NCI-H1694 (cell line): ENCODE data around the gene PSKH1.
"Not testable (repeated sequence)": the region's sequence is repeated elsewhere in the genome, so short reads cannot be mapped to it uniquely, and the experiment has no call there.

Experiments used
- DNase-seq: peaks from one replicate; lab custom pipeline; 2025; lab: John Stamatoyannopoulos, UW

The PSKH1 gene

DNA sequence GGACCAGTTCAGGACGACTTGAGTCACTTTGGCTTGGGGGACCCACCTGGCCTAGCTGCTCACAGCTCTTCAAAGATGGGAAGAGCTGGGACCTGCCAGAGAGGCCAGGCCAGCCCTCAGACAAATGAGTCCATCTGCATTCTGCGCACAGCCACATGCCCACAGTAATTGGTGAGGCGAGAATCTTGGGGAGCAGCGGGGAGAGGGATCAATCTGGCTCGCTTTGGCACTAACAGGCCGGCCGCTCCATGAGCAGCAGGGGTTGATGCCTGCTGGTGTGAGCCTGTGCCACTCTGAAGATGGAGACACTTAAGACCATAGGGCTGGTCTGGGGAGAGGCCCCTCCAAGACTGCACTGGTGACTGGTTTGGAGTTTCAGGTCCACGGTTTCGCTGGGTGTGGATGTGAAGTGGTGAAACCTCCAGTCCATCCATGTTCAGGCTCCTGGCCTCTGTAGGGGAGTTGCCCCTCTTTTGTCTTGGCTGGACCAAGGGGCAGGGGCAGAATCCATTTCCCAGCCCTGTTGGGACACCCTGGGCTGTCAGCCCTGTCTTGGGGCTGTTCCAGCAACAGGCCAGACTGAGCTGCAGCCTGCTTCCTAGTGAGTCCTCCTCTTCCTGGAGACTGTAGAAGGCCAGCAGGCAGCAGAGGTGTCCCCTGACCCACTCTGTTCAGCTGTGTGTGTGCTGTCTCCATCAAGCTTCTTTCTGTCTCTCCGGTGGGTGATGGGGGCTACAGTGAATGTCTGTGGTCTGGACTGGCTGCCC lies 31.3 kb downstream of the PSKH1 start:
- no peak for DNase-seq

DNA sequence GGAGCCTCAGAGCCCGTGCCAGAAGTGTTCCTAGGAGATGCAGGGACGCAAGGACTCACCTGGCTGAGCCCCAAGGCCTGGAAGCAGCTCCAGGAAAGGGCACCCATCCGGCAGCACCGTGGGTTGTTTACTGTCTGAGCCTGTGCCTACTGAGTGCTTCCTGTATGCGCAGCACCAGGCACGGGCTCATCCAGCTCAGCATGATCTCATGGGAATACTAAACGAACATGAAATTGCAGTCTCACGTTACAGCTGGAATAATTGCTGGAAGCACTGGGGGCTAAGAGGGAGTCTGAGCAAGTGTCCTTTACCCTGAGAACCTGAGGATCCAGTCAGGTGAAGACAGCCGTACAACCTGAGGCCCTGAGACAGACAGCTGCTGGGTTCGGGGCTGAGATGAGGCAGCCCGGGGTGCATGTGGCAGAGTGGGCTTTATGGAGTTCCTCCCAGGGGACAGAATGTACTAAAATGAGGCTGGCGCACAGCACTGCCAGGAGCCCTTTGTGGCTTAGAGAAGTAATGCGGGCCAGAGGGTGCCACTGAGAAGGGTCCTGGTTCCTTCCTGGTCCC lies 33.2 kb downstream of the PSKH1 start:
- peak; percentile 51 for DNase-seq

DNA sequence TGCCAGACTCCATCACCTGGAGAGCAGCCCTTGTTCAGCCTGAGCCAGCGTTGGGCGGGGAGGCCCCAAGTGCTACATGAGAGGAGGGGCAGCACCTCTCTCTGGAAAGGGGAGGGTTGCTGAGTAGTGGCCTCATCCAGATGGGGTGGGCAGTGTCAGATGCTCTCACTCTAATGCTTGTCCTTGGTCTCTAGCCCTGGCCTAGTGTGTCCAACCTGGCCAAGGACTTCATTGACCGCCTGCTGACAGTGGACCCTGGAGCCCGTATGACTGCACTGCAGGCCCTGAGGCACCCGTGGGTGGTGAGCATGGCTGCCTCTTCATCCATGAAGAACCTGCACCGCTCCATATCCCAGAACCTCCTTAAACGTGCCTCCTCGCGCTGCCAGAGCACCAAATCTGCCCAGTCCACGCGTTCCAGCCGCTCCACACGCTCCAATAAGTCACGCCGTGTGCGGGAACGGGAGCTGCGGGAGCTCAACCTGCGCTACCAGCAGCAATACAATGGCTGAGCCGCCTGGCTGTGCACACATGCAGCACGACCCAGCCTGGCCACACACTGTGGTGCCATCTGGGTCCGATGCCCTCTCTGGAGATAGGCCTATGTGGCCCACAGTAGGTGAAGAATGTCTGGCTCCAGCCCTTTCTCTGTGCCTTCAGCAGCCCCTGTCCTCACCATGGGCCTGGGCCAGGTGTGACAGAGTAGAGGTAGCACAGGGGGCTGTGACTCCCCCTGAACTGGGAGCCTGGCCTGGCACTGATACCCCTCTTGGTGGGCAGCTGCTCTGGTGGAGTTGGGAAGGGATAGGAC lies 34.3 kb downstream of the PSKH1 start:
- DNase-seq, result no peak

DNA sequence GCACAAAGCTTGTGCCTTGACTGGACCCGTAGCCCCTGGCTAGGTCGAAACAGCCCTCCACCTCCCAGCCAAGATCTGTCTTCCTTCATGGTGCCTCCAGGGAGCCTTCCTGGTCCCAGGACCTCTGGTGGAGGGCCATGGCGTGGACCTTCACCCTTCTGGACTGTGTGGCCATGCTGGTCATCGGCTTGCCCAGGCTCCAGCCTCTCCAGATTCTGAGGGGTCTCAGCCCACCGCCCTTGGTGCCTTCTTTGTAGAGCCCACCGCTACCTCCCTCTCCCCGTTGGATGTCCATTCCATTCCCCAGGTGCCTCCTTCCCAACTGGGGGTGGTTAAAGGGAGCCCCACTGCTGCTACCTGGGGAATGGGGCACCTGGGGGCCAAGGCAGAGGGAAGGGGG lies 35.1 kb downstream of the PSKH1 start:
- DNase-seq, result no peak

DNA sequence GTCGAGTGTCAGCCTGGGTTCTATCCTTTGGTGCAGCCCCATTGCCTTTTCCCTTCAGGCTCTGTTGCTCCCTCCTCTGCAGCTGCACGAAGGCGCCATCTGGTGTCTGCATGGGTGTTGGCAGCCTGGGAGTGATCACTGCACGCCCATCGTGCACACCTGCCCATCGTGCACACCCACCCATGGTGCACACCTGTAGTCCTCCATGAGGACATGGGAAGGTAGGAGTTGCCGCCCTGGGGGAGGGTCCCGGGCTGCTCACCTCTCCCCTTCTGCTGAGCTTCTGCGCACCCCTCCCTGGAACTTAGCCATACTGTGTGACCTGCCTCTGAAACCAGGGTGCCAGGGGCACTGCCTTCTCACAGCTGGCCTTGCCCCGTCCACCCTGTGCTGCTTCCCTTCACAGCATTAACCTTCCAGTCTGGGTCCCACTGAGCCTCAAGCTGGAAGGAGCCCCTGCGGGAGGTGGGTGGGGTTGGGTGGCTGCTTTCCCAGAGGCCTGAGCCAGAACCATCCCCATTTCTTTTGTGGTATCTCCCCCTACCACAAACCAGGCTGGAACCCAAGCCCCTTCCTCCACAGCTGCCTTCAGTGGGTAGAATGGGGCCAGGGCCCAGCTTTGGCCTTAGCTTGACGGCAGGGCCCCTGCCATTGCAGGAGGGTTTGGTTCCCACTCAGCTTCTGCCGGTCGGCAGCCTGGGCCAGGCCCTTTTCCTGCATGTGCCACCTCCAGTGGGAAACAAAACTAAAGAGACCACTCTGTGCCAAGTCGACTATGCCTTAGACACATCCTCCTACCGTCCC lies 35.7 kb downstream of the PSKH1 start:
- DNase-seq, result peak; percentile 34

DNA sequence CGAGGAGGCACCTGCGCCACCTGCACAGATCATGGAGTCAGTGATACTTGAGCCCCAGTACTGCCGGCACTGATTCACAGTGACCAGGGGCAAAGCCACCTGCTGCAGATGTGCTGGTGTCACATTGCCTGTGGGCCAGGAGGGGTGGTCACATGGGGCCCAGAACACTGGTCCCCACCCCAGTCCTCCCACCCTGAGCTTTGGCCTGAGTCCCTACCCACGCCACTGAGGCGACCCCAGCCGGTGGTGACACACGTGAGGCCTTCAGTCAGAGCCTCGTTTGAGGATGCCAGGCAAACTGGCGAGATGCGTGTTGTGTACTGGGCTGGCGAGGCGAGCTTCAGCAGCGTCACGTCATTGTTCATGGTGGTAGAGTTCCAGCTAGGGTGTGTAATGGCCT lies 37.1 kb downstream of the PSKH1 start:
- DNase-seq, result no peak

DNA sequence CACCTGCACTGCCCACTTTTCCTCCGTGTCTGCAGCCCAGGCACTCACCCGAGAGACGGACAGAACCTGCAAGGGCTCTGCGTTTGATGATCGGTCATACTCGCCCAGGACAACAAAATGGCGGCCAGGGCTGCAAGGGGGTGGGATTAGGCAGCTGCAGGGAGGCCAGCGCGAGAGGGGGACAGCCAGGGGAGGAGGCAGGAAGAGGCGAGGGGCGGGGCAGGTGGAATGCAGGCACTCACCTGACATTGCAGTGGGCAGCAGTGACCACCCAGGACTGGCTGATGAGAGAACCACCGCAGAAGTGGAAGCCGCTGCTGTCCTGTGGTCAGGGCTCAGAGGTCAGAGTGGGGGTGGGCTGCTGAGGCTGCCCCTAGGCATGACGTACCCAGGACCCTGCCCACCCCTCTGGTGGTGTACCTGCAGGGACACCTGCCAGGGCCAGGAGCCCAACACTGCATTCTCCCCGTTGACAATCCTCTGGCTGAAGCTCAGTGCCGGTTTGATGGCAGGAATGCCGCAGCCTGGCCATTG lies 37.7 kb downstream of the PSKH1 start:
- DNase-seq, result no peak

DNA sequence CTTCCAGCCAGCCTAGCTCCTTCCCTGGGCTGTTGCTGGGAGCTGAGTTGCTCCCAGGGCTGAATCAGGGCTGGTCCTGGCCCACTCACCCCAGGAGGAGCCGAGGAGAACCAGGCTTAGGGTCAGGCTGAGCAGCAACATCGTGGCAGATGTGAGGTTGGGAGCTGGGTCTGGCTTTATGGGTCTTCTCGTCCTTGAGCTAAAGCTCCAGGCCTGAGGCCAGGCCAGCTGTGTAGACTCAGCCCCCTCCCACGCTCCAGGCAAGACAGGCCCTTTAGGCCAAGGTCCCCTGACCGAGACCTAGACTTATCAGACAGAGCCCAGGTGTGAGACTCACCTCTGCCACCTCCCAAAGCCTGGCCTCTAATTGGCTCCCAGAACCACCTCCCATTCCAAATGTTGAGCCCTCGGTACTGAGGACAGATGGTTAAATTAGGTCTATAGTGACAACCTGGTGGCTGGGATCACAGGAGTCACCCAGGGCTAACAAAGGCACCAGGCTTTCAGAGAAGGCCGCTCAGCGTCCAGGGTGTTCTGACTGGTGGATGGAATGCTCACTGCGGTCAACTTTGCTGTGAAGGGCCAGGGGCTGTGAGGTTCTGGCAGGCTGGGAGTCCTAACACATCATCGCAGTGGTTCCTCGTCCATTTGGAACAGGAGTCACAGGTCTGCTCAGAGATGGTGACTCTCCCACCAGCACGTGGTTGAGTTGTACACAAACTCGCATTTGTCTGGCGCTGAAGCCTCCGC lies 38.8 kb downstream of the PSKH1 start, which contains the start of gene CTRL:
TSS of gene CTRL (minus strand) at position 151 of the 750 bp plus-strand sequence. CDS start at position 141, 10 bp downstream.
- no peak for DNase-seq

DNA sequence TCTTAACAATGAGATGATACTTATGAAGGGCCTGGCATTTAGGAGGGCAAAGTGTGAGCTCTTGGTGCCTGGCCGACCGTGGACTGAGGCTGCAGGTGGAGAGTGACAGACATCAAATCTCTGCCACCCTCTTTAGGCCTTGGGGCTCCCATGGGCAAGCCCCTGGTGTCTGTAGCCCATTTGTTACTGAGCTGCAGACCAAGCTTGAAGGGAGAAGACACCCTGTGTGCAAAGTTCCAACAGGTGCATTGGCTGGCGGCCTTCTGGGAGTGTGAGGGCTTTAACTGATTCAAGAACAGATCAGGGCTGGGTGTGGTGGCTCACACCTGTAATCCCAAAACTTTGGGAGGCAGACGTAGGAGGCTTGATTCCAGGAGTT lies 39.4 kb downstream of the PSKH1 start:
- no peak for DNase-seq

DNA sequence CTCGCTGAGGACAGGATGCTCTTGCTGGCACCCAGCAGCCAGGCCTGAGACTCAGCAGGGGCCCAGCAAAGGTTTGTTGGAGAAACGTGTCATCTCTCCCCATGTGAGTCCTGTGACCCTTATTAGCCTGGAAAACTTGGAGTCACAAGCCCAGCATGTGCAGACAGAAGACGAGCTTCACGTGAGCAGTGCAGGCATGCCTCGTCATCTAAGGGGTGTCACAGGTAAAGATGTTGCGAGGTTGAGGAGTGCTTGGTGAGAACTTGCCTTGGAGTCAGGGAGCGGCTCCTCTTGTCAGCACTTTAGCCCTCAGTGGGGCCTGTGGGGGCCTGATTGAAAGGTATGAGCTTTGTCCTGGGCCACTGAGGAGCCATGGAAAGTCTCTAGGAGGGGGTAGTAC lies 40.8 kb downstream of the PSKH1 start:
- no peak for DNase-seq

DNA sequence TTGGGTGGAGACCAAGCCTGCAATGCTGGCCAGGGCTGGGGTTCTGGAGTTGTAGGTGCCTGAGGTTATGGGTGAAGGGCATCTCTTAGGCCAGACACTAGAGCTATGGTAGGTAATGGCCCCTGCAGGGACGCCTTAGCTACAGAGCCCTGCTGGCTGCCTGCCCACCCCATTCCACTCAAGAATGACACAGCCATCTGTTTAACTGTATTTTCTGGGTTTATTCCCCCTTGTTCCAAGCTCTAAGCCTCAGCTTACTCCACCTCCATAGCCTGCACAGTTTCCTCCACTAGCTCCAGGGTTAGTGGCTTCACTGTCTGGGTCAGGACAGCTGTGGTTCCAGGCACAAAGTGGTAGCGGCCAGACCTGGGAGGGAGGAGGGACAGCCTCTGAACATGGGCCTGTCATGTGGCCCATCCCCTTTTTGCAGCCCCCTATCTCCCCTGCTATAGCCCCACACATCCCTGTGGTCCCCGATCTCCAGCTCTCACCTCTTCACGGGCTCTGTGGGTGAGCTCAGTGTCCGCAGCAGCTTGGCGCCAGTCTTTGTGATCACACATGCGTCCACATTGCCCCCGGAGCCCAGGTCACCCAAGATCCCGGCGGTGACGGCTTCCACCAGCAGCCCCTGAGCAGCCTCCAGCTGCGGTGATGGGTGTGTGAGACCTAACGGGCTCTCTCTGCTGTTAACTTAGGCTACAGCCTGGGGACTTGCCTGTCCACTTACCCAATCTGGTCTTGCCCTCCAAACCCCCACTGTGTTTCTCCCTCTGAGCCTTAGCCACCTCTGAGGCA lies 41.4 kb downstream of the PSKH1 start:
- no peak for DNase-seq

DNA sequence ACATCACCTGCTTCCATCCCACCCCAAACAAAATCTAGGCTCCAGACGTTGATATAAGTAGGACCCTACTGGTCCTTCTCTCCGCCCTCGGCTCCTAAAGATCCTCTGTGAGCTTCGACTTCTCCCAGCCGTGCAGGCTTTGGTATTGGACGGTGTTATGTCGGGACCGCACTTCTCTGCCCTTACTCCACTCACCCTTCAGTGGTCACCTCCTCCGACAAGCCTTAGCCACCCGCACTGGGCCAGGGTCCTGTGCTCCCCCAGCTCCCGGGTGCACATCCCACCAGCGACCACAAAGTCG lies 42.0 kb downstream of the PSKH1 start:
- no peak for DNase-seq

DNA sequence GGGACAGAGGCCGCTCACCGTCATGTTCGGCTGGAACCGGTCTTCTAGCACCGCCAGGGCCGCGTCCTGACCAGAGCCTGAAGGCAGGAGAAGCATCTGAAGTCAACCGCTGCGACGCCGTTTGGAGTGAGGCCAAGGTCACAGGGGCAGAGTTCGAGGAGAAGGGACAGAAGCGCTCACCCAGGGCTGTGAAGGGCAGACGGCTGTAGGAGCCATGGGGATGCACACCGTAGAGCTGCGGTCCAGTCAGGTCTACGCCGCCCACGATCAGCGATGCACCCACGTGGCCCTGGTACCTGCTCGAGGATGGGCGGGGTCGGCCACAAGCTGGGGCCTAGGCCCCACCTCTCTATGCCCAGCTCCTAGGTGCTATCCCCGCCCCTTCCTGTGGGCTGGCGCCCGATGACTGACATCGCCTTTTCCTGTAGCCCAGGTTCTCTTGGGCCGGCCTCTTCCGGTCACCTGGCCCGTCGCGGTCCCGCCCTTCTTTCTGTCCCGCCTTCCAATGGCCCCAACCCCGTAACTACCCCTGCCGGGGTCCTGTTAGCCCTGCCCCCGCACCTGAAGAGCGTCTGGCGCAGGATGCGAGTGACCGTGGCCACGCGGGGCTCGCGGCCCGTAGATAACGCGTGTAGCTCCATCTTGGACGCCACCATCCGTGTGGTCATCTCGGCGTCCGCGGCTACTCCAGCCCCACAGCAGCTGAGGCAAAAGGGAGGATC lies 42.5 kb downstream of the PSKH1 start:
- DNase-seq, result peak; percentile 90

DNA sequence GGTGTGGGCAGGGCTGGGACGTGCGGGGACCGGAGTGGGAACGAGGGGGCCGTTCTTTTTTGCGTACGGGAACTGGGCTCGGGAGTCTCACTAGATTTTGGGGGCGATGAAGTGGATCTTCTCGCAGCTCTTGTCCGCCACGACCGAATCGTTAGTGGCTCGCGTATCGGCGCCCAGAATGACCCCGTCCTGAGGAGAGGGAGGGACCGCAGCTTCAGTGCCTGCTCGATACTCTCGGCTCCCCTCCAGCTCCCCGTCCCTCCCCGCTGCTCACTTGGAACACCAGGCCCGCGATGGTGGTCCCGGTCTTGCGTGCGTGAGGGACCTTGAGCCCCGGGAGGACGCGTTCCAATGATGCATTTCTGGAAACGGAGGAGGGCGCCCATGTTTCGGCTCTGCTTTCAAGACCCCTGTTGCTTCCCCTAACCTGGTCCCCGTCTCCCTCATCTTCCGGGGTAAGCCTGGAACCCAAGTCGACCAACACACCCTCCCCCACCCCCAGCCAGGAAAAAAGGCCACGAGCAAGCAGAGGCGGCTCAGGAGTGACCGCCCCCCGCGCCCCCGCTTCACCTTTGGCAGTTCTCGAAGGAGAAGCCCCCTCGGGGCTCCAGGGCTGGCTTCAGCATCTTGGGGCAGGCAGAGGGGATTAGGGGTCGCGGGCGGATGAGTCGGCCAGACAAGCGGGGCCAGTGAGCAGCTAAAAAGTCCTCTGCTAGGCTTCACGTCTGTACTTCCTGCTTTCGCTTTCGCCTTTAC lies 43.2 kb downstream of the PSKH1 start, which contains the start of gene PSMB10:
TSS of gene PSMB10 (minus strand) at position 727 of the 756 bp plus-strand sequence. CDS start at position 626, 101 bp downstream.
- no peak for DNase-seq

DNA sequence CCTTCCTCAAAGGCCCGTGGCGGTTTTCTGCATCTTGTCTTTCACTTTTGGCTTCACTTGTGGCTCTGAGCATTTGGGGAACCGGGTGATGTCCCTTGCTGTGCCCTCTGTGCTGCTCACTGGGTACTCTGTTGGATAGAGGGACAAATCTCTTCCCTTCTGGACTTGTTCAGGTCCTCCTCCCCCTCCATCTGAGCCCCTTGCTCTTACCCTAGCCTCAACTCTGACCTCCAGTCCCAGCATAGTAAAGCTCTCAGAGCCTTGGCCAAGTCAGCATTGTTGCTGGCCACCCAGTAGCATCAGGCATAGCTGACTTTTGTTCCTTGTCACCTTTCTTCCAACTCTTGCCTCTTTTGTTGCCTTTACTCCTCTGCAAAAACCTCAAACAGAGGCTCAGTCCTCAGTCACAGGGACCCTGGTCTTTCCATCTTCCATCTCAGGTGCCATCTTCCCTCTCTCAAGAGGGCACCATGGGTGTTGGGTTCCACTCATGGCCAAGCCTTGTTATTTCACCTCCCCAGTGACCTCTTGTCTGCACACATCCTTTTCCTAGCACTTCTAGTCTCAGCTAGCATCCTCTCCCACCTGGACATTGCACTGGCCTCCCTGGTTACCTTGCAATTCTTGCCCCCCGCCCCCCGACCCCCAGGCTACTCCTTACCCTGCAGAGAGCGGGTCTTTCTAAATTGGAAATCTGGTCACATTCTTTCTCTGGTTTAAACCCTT lies 44.0 kb downstream of the PSKH1 start:
- no peak for DNase-seq

DNA sequence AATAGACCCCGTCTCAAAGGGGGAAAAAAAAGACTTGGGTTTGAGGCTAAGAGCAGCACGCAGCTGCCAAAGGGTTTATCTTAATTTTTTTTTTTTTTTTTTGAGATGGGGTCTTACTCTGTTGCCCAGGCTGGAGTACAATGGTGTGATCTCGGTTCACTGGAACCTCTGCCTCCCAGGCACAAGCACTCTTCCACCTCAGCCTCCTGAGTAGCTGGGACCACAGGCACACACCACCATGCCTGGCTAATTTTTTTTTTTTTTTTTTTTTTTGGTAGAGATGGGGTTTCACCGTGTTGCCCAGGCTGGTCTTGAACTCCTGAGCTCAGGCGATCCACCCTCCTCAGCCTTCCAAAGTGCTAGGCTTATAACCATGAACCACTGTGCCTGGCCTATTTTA lies 44.7 kb downstream of the PSKH1 start:
- DNase-seq, result not testable (repeated sequence)

DNA sequence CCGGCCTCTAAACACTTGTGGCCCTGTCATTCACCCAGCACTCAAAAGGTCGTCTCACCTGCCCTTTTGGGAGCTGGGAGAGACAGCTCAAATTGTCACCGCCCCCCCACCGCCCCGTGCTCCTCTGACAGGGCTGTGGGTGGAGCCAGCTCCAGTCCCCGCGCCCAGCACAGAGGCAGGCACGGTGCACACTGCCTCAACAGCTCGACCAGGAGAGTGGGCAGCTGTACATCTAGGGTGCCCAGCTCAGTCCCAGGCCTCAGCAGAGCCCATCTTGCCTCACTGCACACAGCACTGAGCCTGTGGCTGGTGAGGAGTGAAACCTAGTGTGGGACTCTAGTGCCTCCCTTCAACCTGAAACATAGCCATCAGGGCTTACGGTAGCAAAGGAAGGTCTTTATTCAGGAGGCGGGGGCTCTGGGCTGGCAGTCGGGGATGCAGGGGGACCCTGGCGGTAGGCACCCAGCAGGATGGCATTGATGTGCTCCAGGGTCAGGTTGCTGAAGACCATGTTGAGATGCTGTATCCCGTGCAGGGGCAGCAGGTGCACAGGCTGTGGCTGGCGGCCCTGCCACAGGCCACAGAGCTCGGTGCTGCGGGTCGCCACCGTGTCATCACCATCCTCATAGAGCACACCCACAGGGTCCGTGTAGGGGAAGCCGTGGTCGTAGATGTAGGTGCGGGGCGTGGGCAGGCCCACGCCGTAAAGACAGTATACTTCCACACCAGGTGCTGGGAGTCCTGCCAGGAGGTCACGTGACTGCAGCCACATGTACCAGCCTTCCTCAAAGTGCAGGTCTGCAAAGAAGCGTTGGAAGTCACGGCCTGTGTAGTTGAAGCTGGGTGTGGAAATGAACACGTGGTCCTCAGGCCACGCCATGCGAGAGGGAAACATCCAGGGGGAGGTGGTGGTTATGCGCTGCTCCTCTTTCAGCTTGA lies 46.7 kb downstream of the PSKH1 start:
- DNase-seq, result no peak
